ENCODE results near the gene TMEM50B.
"Not testable (repeated sequence)": the region's sequence is repeated elsewhere in the genome, so short reads cannot be mapped to it uniquely, and the experiment has no call there.

The TMEM50B gene

GRCh38 chr21:33480481-33481103 is 818 bp upstream of the TMEM50B start:
- no peak for DNase-seq
- in situ Hi-C loops (cut with MboI; ENCODE audit: low pct_unique_long_range_greater_than_20kb, low sequenced_read_pairs) = no loop called here

- peak; percentile 55 for DNase-seq
- in situ Hi-C loops (cut with MboI; ENCODE audit: low pct_unique_long_range_greater_than_20kb, low sequenced_read_pairs) = no loop called here
These were observed 667 bp downstream of the TMEM50B start for GRCh38 chr21:33478935-33479678.

GRCh38 chr21:33478182-33478581 is 1.6 kb downstream of the TMEM50B start:
- in situ Hi-C loops (cut with MboI; ENCODE audit: low pct_unique_long_range_greater_than_20kb, low sequenced_read_pairs) = no loop called here
- peak; percentile 29 for DNase-seq

- in situ Hi-C loops (cut with MboI; ENCODE audit: low pct_unique_long_range_greater_than_20kb, low sequenced_read_pairs) = no loop called here
- no peak for DNase-seq
These were observed 2.7 kb downstream of the TMEM50B start for GRCh38 chr21:33477066-33477465.

GRCh38 chr21:33473344-33473743 is 6.4 kb downstream of the TMEM50B start:
- in situ Hi-C loops (cut with MboI; ENCODE audit: low pct_unique_long_range_greater_than_20kb, low sequenced_read_pairs) = no loop called here
- DNase-seq = no peak

- in situ Hi-C loops (cut with MboI; ENCODE audit: low pct_unique_long_range_greater_than_20kb, low sequenced_read_pairs) = no loop called here
- DNase-seq = no peak
These were observed 9.1 kb downstream of the TMEM50B start for GRCh38 chr21:33470701-33471100.

GRCh38 chr21:33469183-33469582 is 10.6 kb downstream of the TMEM50B start:
- in situ Hi-C loops (cut with MboI; ENCODE audit: low pct_unique_long_range_greater_than_20kb, low sequenced_read_pairs); DNase-seq: not testable (repeated sequence)

- in situ Hi-C loops (cut with MboI; ENCODE audit: low pct_unique_long_range_greater_than_20kb, low sequenced_read_pairs) = no loop called here
- DNase-seq = no peak
These were observed 18.1 kb downstream of the TMEM50B start for GRCh38 chr21:33461538-33462250.

GRCh38 chr21:33458861-33459260 is 20.9 kb downstream of the TMEM50B start:
- DNase-seq = no peak
- in situ Hi-C loops (cut with MboI; ENCODE audit: low pct_unique_long_range_greater_than_20kb, low sequenced_read_pairs) = no loop called here

GRCh38 chr21:33455686-33456446 is 23.9 kb downstream of the TMEM50B start:
- DNase-seq = no peak
- in situ Hi-C loops (cut with MboI; ENCODE audit: low pct_unique_long_range_greater_than_20kb, low sequenced_read_pairs) = no loop called here

- no peak for DNase-seq
- in situ Hi-C loops (cut with MboI; ENCODE audit: low pct_unique_long_range_greater_than_20kb, low sequenced_read_pairs) = no loop called here
These were observed 27.4 kb downstream of the TMEM50B start for GRCh38 chr21:33452362-33452761.

GRCh38 chr21:33451634-33452071 is 28.1 kb downstream of the TMEM50B start:
- DNase-seq = no peak
- in situ Hi-C loops (cut with MboI; ENCODE audit: low pct_unique_long_range_greater_than_20kb, low sequenced_read_pairs) = no loop called here

- in situ Hi-C loops (cut with MboI; ENCODE audit: low pct_unique_long_range_greater_than_20kb, low sequenced_read_pairs) = no loop called here
- DNase-seq = no peak
These were observed 30.2 kb downstream of the TMEM50B start for GRCh38 chr21:33449616-33450015.

GRCh38 chr21:33446620-33447019 is 33.2 kb downstream of the TMEM50B start:
- in situ Hi-C loops (cut with MboI; ENCODE audit: low pct_unique_long_range_greater_than_20kb, low sequenced_read_pairs) = not testable (repeated sequence)

GRCh38 chr21:33444499-33444898 is 35.3 kb downstream of the TMEM50B start:
- in situ Hi-C loops (cut with MboI; ENCODE audit: low pct_unique_long_range_greater_than_20kb, low sequenced_read_pairs) = no loop called here
- no peak for DNase-seq

More at GRCh38 chr21:33446620-33447019, 33.2 kb downstream of the TMEM50B start:
- not testable (repeated sequence) for DNase-seq

GRCh38 chr21:33443194-33443593 is 36.6 kb downstream of the TMEM50B start:
- DNase-seq = no peak

GRCh38 chr21:33441489-33442477 is 38.0 kb downstream of the TMEM50B start:
- DNase-seq = no peak
- in situ Hi-C loops (cut with MboI; ENCODE audit: low pct_unique_long_range_greater_than_20kb, low sequenced_read_pairs) = no loop called here

More at GRCh38 chr21:33443194-33443593, 36.6 kb downstream of the TMEM50B start:
- in situ Hi-C loops (cut with MboI; ENCODE audit: low pct_unique_long_range_greater_than_20kb, low sequenced_read_pairs) = no loop called here

- in situ Hi-C loops (cut with MboI; ENCODE audit: low pct_unique_long_range_greater_than_20kb, low sequenced_read_pairs) = no loop called here
- no peak for DNase-seq
These were observed 42.6 kb downstream of the TMEM50B start for GRCh38 chr21:33437140-33437539.

All from KBM-7 (cell line).